ENCODE results near the gene C14orf132. TPM values are rescaled to one million over a fixed set of nuclear protein-coding genes. Genes with fewer than 3 reads are reported as not detected.

Gene C14orf132
- total RNA-seq, 2 experiments from 2014 or later = 2.0 to 2.4 TPM

GRCh38 chr14:96062506-96062905, 23.3 kb downstream of the C14orf132 start:
- no peak for ATAC-seq (ENCODE audit: poor library complexity)
- no peaks in the 10 kb centered on the region for H3K36me3 ChIP-seq (ENCODE audit: insufficient read depth, low read length)

GRCh38 chr14:96064866-96065265, 25.7 kb downstream of the C14orf132 start:
- no peak for TF ChIP-seq CTCF (IDR thresholded peaks at IDR 0.05)
- intact Hi-C loops (cut with DNase I, micrococcal nuclease) = no loop called here
- Histone ChIP-seq H3K9me3 (ENCODE audit: control insufficient read depth in 1 of 2, insufficient read depth in 1 of 2, low read length in 2 of 2) (no peaks in the 10 kb centered on the region), H3K27me3 (ENCODE audit: control insufficient read depth in 1 of 2, insufficient read depth in 2 of 2, low read length in 2 of 2) (no peaks in the 10 kb centered on the region), H3K36me3 (ENCODE audit: insufficient read depth, low read length) (no peaks in the 10 kb centered on the region), H3K4me1 (ENCODE audit: insufficient read depth, low read length) (no peaks in the 10 kb centered on the region), H3K27ac (ENCODE audit: low read depth in 1 of 2, low read length in 2 of 2) (no peak overlapping the region), H3K4me3 (ENCODE audit: low read length) (no peak overlapping the region)
- ATAC-seq (ENCODE audit: poor library complexity) (no peak), DNase-seq (no peak)
- Mint-ChIP-seq H3K27me3 (peaks cover 23% of the 10 kb centered on the region), H3K27ac (no peak overlapping the region), H3K36me3 (ENCODE audit: low read depth) (no peaks in the 10 kb centered on the region), H3K4me3 (no peak overlapping the region), H3K9me3 (no peaks in the 10 kb centered on the region), H3K4me1 (ENCODE audit: low read depth) (no peaks in the 10 kb centered on the region)
- ChIA-PET CTCF (no interaction called here), POLR2A (interaction anchor here (1.1 kb wide), 1 partner anchor 13 kb away, joined by 3 read pairs; no protein-coding TSS in a partner anchor)

More at GRCh38 chr14:96062506-96062905, 23.3 kb downstream of the C14orf132 start:
- no peaks in the 10 kb centered on the region for H3K4me1 ChIP-seq (ENCODE audit: insufficient read depth, low read length)
- H3K27me3 ChIP-seq (ENCODE audit: control insufficient read depth in 1 of 2, insufficient read depth in 2 of 2, low read length in 2 of 2) = peaks cover 0 to 7% of the 10 kb centered on the region in 2 experiments
- no peaks in the 10 kb centered on the region for H3K36me3 Mint-ChIP-seq (ENCODE audit: low read depth)
- intact Hi-C loops (cut with DNase I, micrococcal nuclease) = no loop called here
- no peaks in the 10 kb centered on the region for H3K4me1 Mint-ChIP-seq (ENCODE audit: low read depth)
- POLR2A ChIA-PET = no interaction called here
- no peaks in the 10 kb centered on the region for H3K9me3 Mint-ChIP-seq
- no peak overlapping the region for H3K4me3 ChIP-seq (ENCODE audit: low read length)
- H3K9me3 ChIP-seq (ENCODE audit: control insufficient read depth in 1 of 2, insufficient read depth in 1 of 2, low read length in 2 of 2) = no peaks in the 10 kb centered on the region
- no peak overlapping the region for H3K27ac Mint-ChIP-seq
- TF ChIP-seq CTCF (IDR thresholded peaks at IDR 0.05) = no peak
- CTCF ChIA-PET = no interaction called here
- DNase-seq = no peak
- H3K27ac ChIP-seq (ENCODE audit: low read depth in 1 of 2, low read length in 2 of 2) = no peak overlapping the region
- H3K4me3 Mint-ChIP-seq = no peak overlapping the region
- H3K27me3 Mint-ChIP-seq = peaks cover 28% of the 10 kb centered on the region

GRCh38 chr14:96065661-96066459, 26.7 kb downstream of the C14orf132 start:
- H3K27me3 ChIP-seq (ENCODE audit: control insufficient read depth in 1 of 2, insufficient read depth in 2 of 2, low read length in 2 of 2) = no peaks in the 10 kb centered on the region
- Mint-ChIP-seq H3K27ac (no peak overlapping the region), H3K9me3 (no peaks in the 10 kb centered on the region), H3K36me3 (ENCODE audit: low read depth) (no peaks in the 10 kb centered on the region), H3K4me3 (no peak overlapping the region), H3K4me1 (ENCODE audit: low read depth) (no peaks in the 10 kb centered on the region), H3K27me3 (peaks cover 17% of the 10 kb centered on the region)
- H3K4me1 ChIP-seq (ENCODE audit: insufficient read depth, low read length) = no peaks in the 10 kb centered on the region
- DNase-seq (peak in 1 of 14 experiments; percentile 21), ATAC-seq (ENCODE audit: poor library complexity) (no peak)
- no peak overlapping the region for H3K27ac ChIP-seq (ENCODE audit: low read depth in 1 of 2, low read length in 2 of 2)
- H3K4me3 ChIP-seq (ENCODE audit: low read length) = no peak overlapping the region
- no peaks in the 10 kb centered on the region for H3K9me3 ChIP-seq (ENCODE audit: control insufficient read depth in 1 of 2, insufficient read depth in 1 of 2, low read length in 2 of 2)
- POLR2A ChIA-PET = interaction anchor here (0.7 to 1.1 kb wide), 2 partner anchors 14 to 377 kb away, joined by 3 read pairs; no protein-coding TSS in a partner anchor
- intact Hi-C loops (cut with DNase I, micrococcal nuclease) = no loop called here
- CTCF ChIA-PET = no interaction called here
- no peaks in the 10 kb centered on the region for H3K36me3 ChIP-seq (ENCODE audit: insufficient read depth, low read length)
- no peak for TF ChIP-seq CTCF (IDR thresholded peaks at IDR 0.05)

Measured in CD4-positive, alpha-beta T cell (primary cell).